Measurements from ENCODE around the gene RTP5.
A peak's percentile ranks its signal among the peaks of the same experiment; 100 is the strongest.

Gene RTP5

GRCh38 chr2:241879326-241879725, 9.8 kb downstream of the RTP5 start:
- ATAC-seq (ENCODE audit: low read depth) = no peak
- TF ChIP-seq CTCF (IDR thresholded peaks at IDR 0.05; ENCODE audit: poor library complexity, severe bottlenecking) = no peak
- H3K9me3 ChIP-seq (ENCODE audit: severe bottlenecking) = no peaks in the 10 kb centered on the region
- H3K36me3 ChIP-seq (ENCODE audit: low read depth) = no peaks in the 10 kb centered on the region
- H3K27me3 ChIP-seq (ENCODE audit: insufficient read depth, poor library complexity, severe bottlenecking) = no peaks in the 10 kb centered on the region
- H3K4me3 ChIP-seq (ENCODE audit: severe bottlenecking) = no peak overlapping the region
- DNase-seq (ENCODE audit: low spot score) = no peak
- no peaks in the 10 kb centered on the region for H3K4me1 ChIP-seq (ENCODE audit: insufficient read depth, poor library complexity, severe bottlenecking)
- H3K27ac ChIP-seq (ENCODE audit: poor library complexity, severe bottlenecking) = no peak overlapping the region

GRCh38 chr2:241880311-241881073, 11.0 kb downstream of the RTP5 start:
- peak overlapping the region; percentile 56 for H3K4me3 ChIP-seq (ENCODE audit: severe bottlenecking)
- no peaks in the 10 kb centered on the region for H3K27me3 ChIP-seq (ENCODE audit: insufficient read depth, poor library complexity, severe bottlenecking)
- TF ChIP-seq CTCF (IDR thresholded peaks at IDR 0.05; ENCODE audit: poor library complexity, severe bottlenecking) = no peak
- no peak for DNase-seq (ENCODE audit: low spot score)
- no peaks in the 10 kb centered on the region for H3K4me1 ChIP-seq (ENCODE audit: insufficient read depth, poor library complexity, severe bottlenecking)
- ATAC-seq (ENCODE audit: low read depth) = no peak
- H3K36me3 ChIP-seq (ENCODE audit: low read depth) = no peaks in the 10 kb centered on the region
- no peaks in the 10 kb centered on the region for H3K9me3 ChIP-seq (ENCODE audit: severe bottlenecking)
- H3K27ac ChIP-seq (ENCODE audit: poor library complexity, severe bottlenecking) = peak overlapping the region; percentile 23

- DNase-seq (ENCODE audit: low spot score) (no peak), ATAC-seq (ENCODE audit: low read depth) (peak; percentile 9)
- no peak for TF ChIP-seq CTCF (IDR thresholded peaks at IDR 0.05; ENCODE audit: poor library complexity, severe bottlenecking)
- no peaks in the 10 kb centered on the region for H3K27me3 ChIP-seq (ENCODE audit: insufficient read depth, poor library complexity, severe bottlenecking)
- peak overlapping the region; percentile 16 for H3K4me3 ChIP-seq (ENCODE audit: severe bottlenecking)
- no peaks in the 10 kb centered on the region for H3K36me3 ChIP-seq (ENCODE audit: low read depth)
- no peaks in the 10 kb centered on the region for H3K9me3 ChIP-seq (ENCODE audit: severe bottlenecking)
- no peak overlapping the region for H3K27ac ChIP-seq (ENCODE audit: poor library complexity, severe bottlenecking)
- H3K4me1 ChIP-seq (ENCODE audit: insufficient read depth, poor library complexity, severe bottlenecking) = no peaks in the 10 kb centered on the region
Observed at GRCh38 chr2:241882091-241882625, 12.6 kb downstream of the RTP5 start.

GRCh38 chr2:241884951-241885290, 15.4 kb downstream of the RTP5 start:
- ATAC-seq (ENCODE audit: low read depth) = no peak
- no peak overlapping the region for H3K27ac ChIP-seq (ENCODE audit: poor library complexity, severe bottlenecking)
- no peak overlapping the region for H3K4me3 ChIP-seq (ENCODE audit: severe bottlenecking)
- no peak for TF ChIP-seq CTCF (IDR thresholded peaks at IDR 0.05; ENCODE audit: poor library complexity, severe bottlenecking)
- no peaks in the 10 kb centered on the region for H3K9me3 ChIP-seq (ENCODE audit: severe bottlenecking)
- no peak for DNase-seq (ENCODE audit: low spot score)
- H3K27me3 ChIP-seq (ENCODE audit: insufficient read depth, poor library complexity, severe bottlenecking) = no peaks in the 10 kb centered on the region
- no peaks in the 10 kb centered on the region for H3K4me1 ChIP-seq (ENCODE audit: insufficient read depth, poor library complexity, severe bottlenecking)
- H3K36me3 ChIP-seq (ENCODE audit: low read depth) = no peaks in the 10 kb centered on the region

GRCh38 chr2:241885291-241885945, 15.9 kb downstream of the RTP5 start:
- ATAC-seq (ENCODE audit: low read depth) = no peak
- Histone ChIP-seq H3K4me3 (ENCODE audit: severe bottlenecking) (no peak overlapping the region), H3K27ac (ENCODE audit: poor library complexity, severe bottlenecking) (no peak overlapping the region), H3K36me3 (ENCODE audit: low read depth) (no peaks in the 10 kb centered on the region), H3K4me1 (ENCODE audit: insufficient read depth, poor library complexity, severe bottlenecking) (no peaks in the 10 kb centered on the region), H3K27me3 (ENCODE audit: insufficient read depth, poor library complexity, severe bottlenecking) (no peaks in the 10 kb centered on the region), H3K9me3 (ENCODE audit: severe bottlenecking) (no peaks in the 10 kb centered on the region)
- DNase-seq (ENCODE audit: low spot score) = no peak
- no peak for TF ChIP-seq CTCF (IDR thresholded peaks at IDR 0.05; ENCODE audit: poor library complexity, severe bottlenecking)

Data from RWPE2 (cell line).